Ectodermal cell (in vitro differentiated cells): Measurements from ENCODE around the gene RNF207.

Source experiments
- H3K27ac ChIP-seq: 2 replicates; pipeline ENCODE4 v1.7.0; 2013; ENCODE audit warnings: mild to moderate bottlenecking, low read depth, low read length; ENCODE audit not compliant: insufficient read depth, poor library complexity, severe bottlenecking
- H3K27me3 ChIP-seq: 2 replicates; pipeline ENCODE4 v1.7.0; 2013; ENCODE audit warnings: mild to moderate bottlenecking, low read length; ENCODE audit not compliant: insufficient read depth, control insufficient read depth, poor library complexity, severe bottlenecking
- H3K36me3 ChIP-seq: one replicate; pipeline ENCODE4 v1.7.0; 2013; ENCODE audit warnings: low read length; ENCODE audit not compliant: control insufficient read depth, insufficient read depth
- H3K4me1 ChIP-seq: one replicate; pipeline ENCODE4 v1.7.0; 2013; ENCODE audit warnings: low read length; ENCODE audit not compliant: control insufficient read depth, insufficient read depth
- H3K4me3 ChIP-seq: 2 replicates; pipeline ENCODE4 v1.7.0; 2013; ENCODE audit warnings: low read depth, low read length, control low read depth; ENCODE audit not compliant: insufficient read depth
- H3K9me3 ChIP-seq: 2 replicates; pipeline ENCODE4 v1.7.0; 2013; ENCODE audit warnings: mild to moderate bottlenecking, low read length, moderate library complexity; ENCODE audit not compliant: control insufficient read depth
- WGBS, 2 experiments: methylation state at CpG; one replicate each; pipeline ENCODE4 v1.1.7; 2013; ENCODE audit warnings: missing lambda C conversion rate in 2 of 2; 5-methylcytosine and 5-hydroxymethylcytosine counted together

The RNF207 gene

DNA sequence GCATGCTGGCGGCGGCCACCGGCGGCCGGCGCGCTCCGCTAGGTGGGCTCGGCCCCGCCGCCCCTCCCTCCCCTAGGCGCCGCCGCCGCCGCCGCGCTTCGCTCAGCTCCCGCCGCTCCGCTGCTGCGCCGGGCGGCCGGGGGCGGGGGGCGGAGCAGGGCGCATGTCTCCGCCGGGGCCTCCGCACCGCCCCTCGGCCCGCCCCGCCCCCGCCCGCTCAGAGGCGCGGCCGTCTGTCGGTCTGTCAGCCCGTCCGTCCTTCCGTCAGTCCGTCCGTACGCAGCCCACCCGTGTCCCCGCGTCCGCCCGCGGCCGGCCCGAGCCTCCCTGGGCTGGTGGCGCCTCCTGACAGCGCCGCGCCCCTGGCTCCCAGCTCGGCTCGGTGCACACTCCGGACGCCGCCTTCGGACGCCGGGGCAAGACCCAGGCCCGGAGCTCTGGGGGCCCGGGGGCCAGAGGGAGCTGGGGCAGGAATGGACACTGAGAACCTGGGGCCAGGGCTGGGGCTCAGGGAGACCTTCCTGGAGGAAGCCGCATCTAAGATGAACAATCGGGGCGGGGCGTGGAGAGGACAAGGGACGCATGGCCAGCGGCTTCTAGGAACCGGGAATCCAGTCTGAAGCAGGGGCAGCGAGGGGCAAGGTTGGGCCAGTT is 55.2 kb downstream of the RNF207 start, which contains the start of gene GPR153:
Gene GPR153, minus strand, starts transcription at position 138 of the 654 bp plus-strand sequence. CDS start 6,193 bp downstream, outside the sequence.
- H3K9me3 ChIP-seq = no peaks in the 10 kb centered on the region
- no peak within 1 kb of the TSS for H3K27ac ChIP-seq
- no peaks in the 10 kb centered on the region for H3K36me3 ChIP-seq
- WGBS, 2 experiments = 0 to 1% methylated on average over 78 of the region's 78 CpGs
- peak within 1 kb of the TSS; percentile 63 for H3K4me3 ChIP-seq
- H3K27me3 ChIP-seq = peaks cover 9% of the 10 kb centered on the region
- H3K4me1 ChIP-seq = peaks cover 28% of the 10 kb centered on the region

GRCh38 chr1:6261615-6261995 is 55.7 kb downstream of the RNF207 start:
- no peaks in the 10 kb centered on the region for H3K9me3 ChIP-seq
- H3K36me3 ChIP-seq = no peaks in the 10 kb centered on the region
- 6 to 8% methylated on average over 15 of the region's 15 CpGs for WGBS, 2 experiments
- no peak overlapping the region for H3K27ac ChIP-seq
- peaks cover 28% of the 10 kb centered on the region for H3K4me1 ChIP-seq
- H3K4me3 ChIP-seq = peak overlapping the region; percentile 42
- peaks cover 9% of the 10 kb centered on the region for H3K27me3 ChIP-seq

DNA sequence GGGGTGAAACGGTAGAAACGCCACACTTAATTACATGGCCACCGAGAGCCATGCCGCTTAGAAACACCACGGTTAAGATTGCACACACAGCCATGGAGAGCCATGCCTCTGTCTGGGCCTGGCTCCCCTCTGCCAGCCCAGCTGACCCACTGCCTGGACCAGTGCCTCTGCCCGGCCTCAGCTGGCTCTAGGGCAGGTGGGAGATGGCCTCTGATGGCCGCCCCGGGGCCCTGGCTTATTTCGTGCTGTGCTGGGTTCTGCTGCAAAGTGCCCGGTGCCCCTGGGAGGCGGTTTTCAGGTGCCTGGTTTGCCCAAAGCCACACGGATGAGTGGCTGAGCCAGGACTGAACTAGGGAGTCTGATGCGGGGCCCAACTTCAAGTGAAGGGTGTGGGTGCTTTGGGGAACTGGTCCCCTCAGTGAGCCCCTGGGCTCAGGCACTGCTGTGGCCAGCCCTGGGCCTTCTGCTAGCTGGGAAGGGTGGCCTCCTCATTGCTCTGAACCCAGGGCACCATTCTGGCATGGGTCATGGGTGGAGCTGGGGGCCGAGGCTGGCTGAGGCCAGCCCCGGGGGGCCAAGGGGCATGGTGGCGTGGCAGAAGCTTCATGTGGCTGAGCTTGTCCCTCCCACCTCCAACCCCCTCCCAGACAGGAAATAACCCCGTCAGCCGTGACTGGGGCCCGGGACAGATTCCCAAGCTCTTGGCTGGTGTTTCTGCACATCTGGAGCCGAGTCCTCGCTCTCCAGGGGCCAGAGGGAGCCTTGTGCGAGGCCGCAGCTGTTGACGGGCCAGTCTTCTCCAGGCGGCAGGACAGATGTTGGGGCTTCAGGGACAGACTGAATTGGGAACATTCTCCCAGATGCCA is 56.9 kb downstream of the RNF207 start:
- H3K27ac ChIP-seq = no peak overlapping the region
- peaks cover 28% of the 10 kb centered on the region for H3K4me1 ChIP-seq
- 90 to 91% methylated on average over 25 of the region's 25 CpGs for WGBS, 2 experiments
- no peaks in the 10 kb centered on the region for H3K9me3 ChIP-seq
- peaks cover 9% of the 10 kb centered on the region for H3K27me3 ChIP-seq
- no peaks in the 10 kb centered on the region for H3K36me3 ChIP-seq
- H3K4me3 ChIP-seq = no peak overlapping the region

DNA sequence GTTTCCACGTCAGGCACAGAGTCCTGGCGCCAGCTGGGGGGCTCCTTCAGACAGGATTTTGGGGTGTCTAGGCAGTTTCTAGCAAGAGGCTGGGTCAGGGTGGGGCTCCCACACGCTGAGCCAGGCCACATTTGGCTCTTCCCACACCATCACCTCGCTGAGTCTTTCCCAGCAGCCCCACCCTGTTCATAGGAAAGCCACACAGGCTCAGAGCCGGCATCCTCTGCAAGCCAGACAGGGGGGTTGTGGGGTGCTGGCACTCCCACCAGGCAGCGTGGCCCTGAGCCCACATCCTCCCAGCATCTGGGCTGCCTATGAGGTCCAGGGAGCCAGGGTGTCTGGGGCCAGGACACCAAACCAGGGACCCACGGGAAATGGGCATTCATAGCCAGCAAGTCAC is 57.8 kb downstream of the RNF207 start:
- Histone ChIP-seq H3K4me1 (peaks cover 36% of the 10 kb centered on the region), H3K9me3 (no peaks in the 10 kb centered on the region), H3K4me3 (no peak overlapping the region), H3K27ac (no peak overlapping the region), H3K27me3 (peaks cover 9% of the 10 kb centered on the region), H3K36me3 (no peaks in the 10 kb centered on the region)
- WGBS, 2 experiments = 90 to 93% methylated on average over 7 of the region's 7 CpGs

DNA sequence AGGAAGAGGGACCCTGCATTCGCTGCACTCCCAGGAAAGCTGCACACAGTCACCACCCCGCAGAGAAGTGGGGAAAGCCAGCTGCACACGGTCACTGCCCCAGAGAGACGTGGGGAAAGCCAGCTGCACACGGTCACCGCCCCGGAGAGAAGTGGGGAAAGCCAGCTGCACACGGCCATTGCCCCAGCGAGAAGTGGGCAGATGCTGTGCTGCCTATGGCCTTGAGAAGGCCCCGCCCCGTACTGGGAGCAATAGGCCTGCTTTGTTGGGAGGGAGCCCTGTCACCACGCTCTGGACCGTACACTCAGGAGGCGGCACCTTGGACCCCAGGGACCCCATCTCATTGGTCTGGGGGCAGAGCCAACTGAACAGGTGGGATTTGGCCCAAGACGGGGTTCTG is 59.2 kb downstream of the RNF207 start:
- 94% methylated on average over 15 of the region's 15 CpGs for WGBS, 2 experiments
- no peaks in the 10 kb centered on the region for H3K27me3 ChIP-seq
- no peak overlapping the region for H3K27ac ChIP-seq
- no peak overlapping the region for H3K4me3 ChIP-seq
- H3K36me3 ChIP-seq = no peaks in the 10 kb centered on the region
- peaks cover 42% of the 10 kb centered on the region for H3K4me1 ChIP-seq
- no peaks in the 10 kb centered on the region for H3K9me3 ChIP-seq

DNA sequence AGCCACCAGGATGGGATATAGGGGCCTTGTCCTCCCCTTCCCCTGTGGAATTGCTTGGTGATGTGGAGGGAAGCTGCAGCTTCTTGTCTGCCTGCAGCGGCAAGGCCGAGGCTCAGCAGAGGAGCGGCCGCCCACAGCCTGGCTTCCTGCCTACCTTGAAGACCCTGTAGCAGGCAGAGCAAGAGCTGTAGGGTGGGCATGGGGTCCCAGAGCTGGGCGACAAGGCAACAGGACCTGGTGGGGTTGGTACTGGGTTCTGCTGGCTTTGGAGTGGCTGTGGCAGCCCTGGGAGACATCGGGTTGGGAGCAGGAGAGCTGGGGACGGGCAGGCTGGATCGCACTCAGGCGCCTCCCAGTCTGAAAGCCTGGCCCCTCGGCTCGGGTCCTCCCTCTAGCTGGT is 60.7 kb downstream of the RNF207 start:
- WGBS, 2 experiments = 91% methylated on average over 11 of the region's 11 CpGs
- Histone ChIP-seq H3K9me3 (no peaks in the 10 kb centered on the region), H3K27ac (no peak overlapping the region), H3K4me3 (no peak overlapping the region), H3K4me1 (peaks cover 52% of the 10 kb centered on the region), H3K27me3 (no peaks in the 10 kb centered on the region), H3K36me3 (no peaks in the 10 kb centered on the region)

- peaks cover 46% of the 10 kb centered on the region for H3K4me1 ChIP-seq
These were observed 61.9 kb downstream of the RNF207 start for GRCh38 chr1:6267686-6268322.

GRCh38 chr1:6268415-6268814 is 62.5 kb downstream of the RNF207 start:
- WGBS, 2 experiments = 81 to 85% methylated on average over 21 of the region's 21 CpGs
- Histone ChIP-seq H3K4me1 (peaks cover 43% of the 10 kb centered on the region), H3K27me3 (no peaks in the 10 kb centered on the region), H3K9me3 (no peaks in the 10 kb centered on the region), H3K36me3 (no peaks in the 10 kb centered on the region), H3K27ac (no peak overlapping the region), H3K4me3 (no peak overlapping the region)

More at GRCh38 chr1:6267686-6268322, 61.9 kb downstream of the RNF207 start:
- Histone ChIP-seq H3K27ac (no peak overlapping the region), H3K4me3 (no peak overlapping the region), H3K36me3 (no peaks in the 10 kb centered on the region), H3K27me3 (no peaks in the 10 kb centered on the region), H3K9me3 (no peaks in the 10 kb centered on the region)
- WGBS, 2 experiments = 90 to 91% methylated on average over 12 of the region's 12 CpGs

- Histone ChIP-seq H3K27ac (peak overlapping the region; percentile 50), H3K4me1 (peaks cover 50% of the 10 kb centered on the region)
- 95% methylated on average over 14 of the region's 14 CpGs for WGBS, 2 experiments
These were observed 63.4 kb downstream of the RNF207 start for GRCh38 chr1:6269296-6269695.

More at GRCh38 chr1:6269296-6269695, 63.4 kb downstream of the RNF207 start:
- H3K36me3 ChIP-seq = no peaks in the 10 kb centered on the region
- no peaks in the 10 kb centered on the region for H3K27me3 ChIP-seq
- H3K4me3 ChIP-seq = no peak overlapping the region
- H3K9me3 ChIP-seq = no peaks in the 10 kb centered on the region
